ENCODE results near the gene HSPB8.

- TF ChIP-seq CTCF (IDR thresholded peaks at IDR 0.05; ENCODE audit: insufficient read depth, low read length) (no peak), POLR2AphosphoS5 (IDR thresholded peaks at IDR 0.05; ENCODE audit: low read depth) (no peak)
Observed at GRCh38 chr12:119235197-119235751, 56.5 kb downstream of the HSPB8 start.
